H9 (cell line): ENCODE data around the gene HLA-DRA. TPM values are rescaled to one million over a fixed set of nuclear protein-coding genes. Genes with fewer than 3 reads are reported as not detected.

ENCODE experiments used
- DNase-seq: peaks from one replicate; pipeline ENCODE4 v3.0.0-alpha.2; 2017
- H2AFZ ChIP-seq: one replicate; pipeline ENCODE4 v1.6.1; 2013; ENCODE audit warnings: mild to moderate bottlenecking, low read length, control low read depth, moderate library complexity
- H2AK5ac ChIP-seq: 2 replicates; pipeline ENCODE4 v1.6.1; 2013; ENCODE audit warnings: low read length, control low read depth, mixed read lengths; ENCODE audit not compliant: insufficient read length
- H2BK120ac ChIP-seq: one replicate; pipeline ENCODE4 v1.6.1; 2013; ENCODE audit warnings: low read depth, mild to moderate bottlenecking, low read length, control low read depth, inconsistent platforms; ENCODE audit not compliant: poor library complexity, severe bottlenecking
- H2BK12ac ChIP-seq: 2 replicates; pipeline ENCODE4 v1.6.1; 2013; ENCODE audit warnings: low read length, control low read depth, mixed read lengths, low read depth; ENCODE audit not compliant: insufficient read length
- H2BK15ac ChIP-seq: 2 replicates; pipeline ENCODE4 v1.6.1; 2013; ENCODE audit warnings: low read depth, low read length, control low read depth
- H2BK20ac ChIP-seq: one replicate; pipeline ENCODE4 v1.6.1; 2013; ENCODE audit warnings: low read depth, mild to moderate bottlenecking, low read length, control low read depth, inconsistent platforms; ENCODE audit not compliant: poor library complexity, severe bottlenecking
- H2BK5ac ChIP-seq: 2 replicates; pipeline ENCODE4 v1.6.1; 2013; ENCODE audit warnings: low read length, control low read depth, mixed read lengths; ENCODE audit not compliant: insufficient read length
- H3K14ac ChIP-seq: 2 replicates; pipeline ENCODE4 v1.6.1; 2013; ENCODE audit warnings: low read length, control low read depth; ENCODE audit not compliant: insufficient read depth
- H3K18ac ChIP-seq: 2 replicates; pipeline ENCODE4 v1.6.1; 2013; ENCODE audit warnings: low read depth, mild to moderate bottlenecking, mixed read lengths, low read length, control low read depth; ENCODE audit not compliant: insufficient read length
- H3K23ac ChIP-seq: 2 replicates; pipeline ENCODE4 v1.6.1; 2013; ENCODE audit warnings: low read length, control low read depth, mixed read lengths, low read depth; ENCODE audit not compliant: insufficient read length
- H3K23me2 ChIP-seq: 2 replicates; pipeline ENCODE4 v1.6.1; 2013; ENCODE audit warnings: low read depth, mild to moderate bottlenecking, mixed read lengths, low read length, control low read depth; ENCODE audit not compliant: insufficient read length, poor library complexity, severe bottlenecking
- H3K27ac ChIP-seq: 2 replicates; pipeline ENCODE4 v1.5.1; 2013; ENCODE audit warnings: low read length, control low read depth, mixed read lengths, low read depth; ENCODE audit not compliant: insufficient read length
- H3K27me3 ChIP-seq: 2 replicates; pipeline ENCODE4 v1.6.1; 2013; ENCODE audit warnings: low read length, control low read depth, inconsistent platforms; ENCODE audit not compliant: insufficient read depth
- H3K4ac ChIP-seq: 2 replicates; pipeline ENCODE4 v1.6.1; 2013; ENCODE audit warnings: low read depth, mild to moderate bottlenecking, control low read depth, inconsistent platforms, low read length, moderate library complexity
- H3K4me1 ChIP-seq: 2 replicates; pipeline ENCODE4 v1.6.1; 2013; ENCODE audit warnings: low read length, control low read depth, inconsistent platforms; ENCODE audit not compliant: insufficient read depth
- H3K4me2 ChIP-seq: 2 replicates; pipeline ENCODE4 v1.6.1; 2013; ENCODE audit warnings: low read length, control low read depth, mixed read lengths; ENCODE audit not compliant: insufficient read length, insufficient read depth
- H3K56ac ChIP-seq: 2 replicates; pipeline ENCODE4 v1.6.1; 2013; ENCODE audit warnings: low read depth, mild to moderate bottlenecking, mixed read lengths, low read length, control low read depth; ENCODE audit not compliant: insufficient read length
- H3K79me1 ChIP-seq: 2 replicates; pipeline ENCODE4 v1.6.1; 2013; ENCODE audit warnings: low read depth, mild to moderate bottlenecking, moderate library complexity, low read length, control low read depth, inconsistent platforms; ENCODE audit not compliant: insufficient read depth, poor library complexity, severe bottlenecking
- H3K79me2 ChIP-seq: 2 replicates; pipeline ENCODE4 v1.6.1; 2013; ENCODE audit warnings: low read length, control low read depth, inconsistent platforms; ENCODE audit not compliant: insufficient read depth
- H3K9ac ChIP-seq: 2 replicates; pipeline ENCODE4 v1.6.1; 2013; ENCODE audit warnings: low read length, control low read depth, mixed read lengths; ENCODE audit not compliant: insufficient read length; ENCODE audit errors: extremely low read depth
- H3K9me3 ChIP-seq: one replicate; pipeline ENCODE4 v1.6.1; 2013; ENCODE audit warnings: low read depth, low read length, inconsistent platforms; ENCODE audit not compliant: control insufficient read depth
- H3T11ph ChIP-seq: one replicate; pipeline ENCODE4 v1.6.1; 2013; ENCODE audit warnings: mild to moderate bottlenecking, low read length, control low read depth, inconsistent platforms
- H4K20me1 ChIP-seq: one replicate; pipeline ENCODE4 v1.6.1; 2013; ENCODE audit not compliant: control insufficient read depth, insufficient read length, insufficient read depth
- H4K5ac ChIP-seq: 2 replicates; pipeline ENCODE4 v1.6.1; 2013; ENCODE audit warnings: low read depth, mild to moderate bottlenecking, mixed read lengths, low read length, control low read depth; ENCODE audit not compliant: insufficient read length
- H4K8ac ChIP-seq: replicated peaks from 2 replicates; pipeline ENCODE4 v1.6.1; 2013; ENCODE audit warnings: low read length, control low read depth, mixed read lengths, low read depth; ENCODE audit not compliant: insufficient read length
- H4K91ac ChIP-seq: 2 replicates; pipeline ENCODE4 v1.6.1; 2013; ENCODE audit warnings: low read depth, mild to moderate bottlenecking, moderate library complexity, mixed read lengths, low read length, control low read depth; ENCODE audit not compliant: insufficient read length
- H3K27ac Mint-ChIP-seq, 3 experiments: 2 replicates in 2 of 3; 3 replicates in 1 of 3; pipeline ENCODE4 v1.8.0; 2020 to 2021; ENCODE audit warnings: mixed read lengths in 3 of 3, mild to moderate bottlenecking in 1 of 3, moderate library complexity in 1 of 3
- H3K27me3 Mint-ChIP-seq: 2 replicates; pipeline ENCODE4 v1.8.0; 2021; ENCODE audit warnings: low read depth, mild to moderate bottlenecking, moderate library complexity, mixed read lengths
- H3K36me3 Mint-ChIP-seq, 3 experiments: 2 replicates in 2 of 3; 3 replicates in 1 of 3; pipeline ENCODE4 v1.8.0; 2020 to 2021; ENCODE audit warnings: low read depth in 3 of 3, mixed read lengths in 3 of 3; ENCODE audit not compliant: insufficient read depth in 1 of 3
- H3K4me1 Mint-ChIP-seq, 2 experiments: 2 replicates each; pipeline ENCODE4 v1.8.0; 2020; ENCODE audit warnings: mixed read lengths in 2 of 2
- H3K4me3 Mint-ChIP-seq, 2 experiments: 2 replicates in 1 of 2; 3 replicates in 1 of 2; pipeline ENCODE4 v1.8.0; 2020 to 2021; ENCODE audit warnings: mild to moderate bottlenecking in 2 of 2, mixed read lengths in 2 of 2, moderate library complexity in 1 of 2
- H3K9me3 Mint-ChIP-seq, 2 experiments: 2 replicates in 1 of 2; 3 replicates in 1 of 2; pipeline ENCODE4 v1.8.0; 2020; ENCODE audit warnings: mild to moderate bottlenecking in 2 of 2, mixed read lengths in 2 of 2, moderate library complexity in 1 of 2
- WGBS: extraction: QIAGEN DNeasy Blood & Tissue Kit; methylation state at CpG from one replicate; pipeline ENCODE4 v1.1.7; 2013; ENCODE audit warnings: missing lambda C conversion rate, low lambda C conversion rate, mixed read lengths; ENCODE audit not compliant: insufficient read length; ENCODE audit errors: extremely low coverage; 5-methylcytosine and 5-hydroxymethylcytosine counted together
- total RNA-seq: library from RNA; stranded (reverse); gene quantifications from 2 replicates; pipeline ENCODE4 v1.2.1, GENCODE V29; 2021
- TF ChIP-seq, protein P1 (sequence below): fragments of 200-600 bp; sonication (generic); conservative IDR thresholded peaks from 3 replicates; pipeline ENCODE4 v1.8.0; 2021; ENCODE audit warnings: antibody characterized with exemption, mild to moderate bottlenecking

Gene HLA-DRA
- total RNA-seq, 1 experiment from 2014 or later, result 3.1 TPM

DNA sequence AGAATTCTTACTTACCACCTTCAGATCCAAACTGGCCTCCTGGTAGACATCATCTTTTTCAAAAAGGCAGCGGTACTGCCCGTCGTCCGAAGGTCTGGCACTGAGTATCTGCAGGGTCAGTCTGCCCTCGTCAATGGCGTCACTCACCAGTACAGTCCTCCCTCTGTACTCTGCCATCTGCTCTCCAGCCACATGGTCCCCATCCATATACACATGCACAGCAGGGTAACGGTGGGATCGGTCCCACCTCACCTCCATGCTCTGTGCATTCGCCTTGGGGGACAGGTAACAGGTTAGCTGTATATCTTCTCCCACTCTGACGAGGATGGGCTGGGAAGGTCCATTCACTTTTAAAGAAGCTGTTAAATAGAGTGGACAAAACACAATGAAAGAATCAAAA, 43.7 kb upstream of the HLA-DRA start:
- no peak overlapping the region for H3K56ac ChIP-seq
- Mint-ChIP-seq H3K9me3 (no peaks in the 10 kb centered on the region; a peak in 1 of 5 replicates), H3K27ac (peak overlapping the region in 1 of 3 experiments; percentile 31; a peak in 1 of 7 replicates), H3K4me3 (no peak overlapping the region), H3K27me3 (no peaks in the 10 kb centered on the region; the same call in none of the 2 replicates), H3K4me1 (no peaks in the 10 kb centered on the region), H3K36me3 (no peaks in the 10 kb centered on the region; a peak in 3 of 7 replicates)
- no peaks in the 10 kb centered on the region; the same call in 1 of the 2 replicates for H3K4me1 ChIP-seq
- H3K27ac ChIP-seq, result no peak overlapping the region
- no peak overlapping the region for H2BK20ac ChIP-seq
- H3K23ac ChIP-seq, result no peak overlapping the region
- no peak overlapping the region for H2BK15ac ChIP-seq
- no peak overlapping the region for H3K14ac ChIP-seq
- no peak overlapping the region for H3T11ph ChIP-seq
- no peak overlapping the region for H3K18ac ChIP-seq
- H2AK5ac ChIP-seq, result no peak overlapping the region
- H3K4ac ChIP-seq, result no peak overlapping the region
- no peak overlapping the region for H3K4me2 ChIP-seq
- H3K27me3 ChIP-seq, result no peaks in the 10 kb centered on the region
- TF ChIP-seq, protein P1, sequence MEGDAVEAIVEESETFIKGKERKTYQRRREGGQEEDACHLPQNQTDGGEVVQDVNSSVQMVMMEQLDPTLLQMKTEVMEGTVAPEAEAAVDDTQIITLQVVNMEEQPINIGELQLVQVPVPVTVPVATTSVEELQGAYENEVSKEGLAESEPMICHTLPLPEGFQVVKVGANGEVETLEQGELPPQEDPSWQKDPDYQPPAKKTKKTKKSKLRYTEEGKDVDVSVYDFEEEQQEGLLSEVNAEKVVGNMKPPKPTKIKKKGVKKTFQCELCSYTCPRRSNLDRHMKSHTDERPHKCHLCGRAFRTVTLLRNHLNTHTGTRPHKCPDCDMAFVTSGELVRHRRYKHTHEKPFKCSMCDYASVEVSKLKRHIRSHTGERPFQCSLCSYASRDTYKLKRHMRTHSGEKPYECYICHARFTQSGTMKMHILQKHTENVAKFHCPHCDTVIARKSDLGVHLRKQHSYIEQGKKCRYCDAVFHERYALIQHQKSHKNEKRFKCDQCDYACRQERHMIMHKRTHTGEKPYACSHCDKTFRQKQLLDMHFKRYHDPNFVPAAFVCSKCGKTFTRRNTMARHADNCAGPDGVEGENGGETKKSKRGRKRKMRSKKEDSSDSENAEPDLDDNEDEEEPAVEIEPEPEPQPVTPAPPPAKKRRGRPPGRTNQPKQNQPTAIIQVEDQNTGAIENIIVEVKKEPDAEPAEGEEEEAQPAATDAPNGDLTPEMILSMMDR, result no peak
- no peak overlapping the region for H4K5ac ChIP-seq
- H4K8ac ChIP-seq, result no peak overlapping the region
- H2AFZ ChIP-seq, result no peak overlapping the region
- no peak overlapping the region for H2BK5ac ChIP-seq
- no peak overlapping the region for H2BK12ac ChIP-seq
- H3K79me1 ChIP-seq, result no peaks in the 10 kb centered on the region
- DNase-seq, result no peak
- no peaks in the 10 kb centered on the region for H3K23me2 ChIP-seq
- H3K79me2 ChIP-seq, result no peaks in the 10 kb centered on the region
- no peak overlapping the region for H3K9ac ChIP-seq
- no peaks in the 10 kb centered on the region for H3K9me3 ChIP-seq
- no CpG with 5 or more reads among the region's 10 CpGs for WGBS
- no peak overlapping the region for H2BK120ac ChIP-seq
- H4K20me1 ChIP-seq, result no peaks in the 10 kb centered on the region
- H4K91ac ChIP-seq, result no peak overlapping the region
